Body of pancreas (tissue), 4 donors: ENCODE data around the gene GRK3. TPM values are rescaled to one million over a fixed set of nuclear protein-coding genes. Genes with fewer than 3 reads are reported as not detected.
"Not testable (repeated sequence)": the region's sequence is repeated elsewhere in the genome, so short reads cannot be mapped to it uniquely, and the experiment has no call there.

ENCODE experiments used
- ATAC-seq: fragments of 150-250 bp; one replicate; pipeline ENCODE4 v1.9.1; 2016
- DNase-seq, 4 donors: peaks; one replicate each; pipeline ENCODE4 v3.0.0-alpha.2; 2019
- H3K27ac ChIP-seq, 4 donors: fragments of 200-600 bp; sonication (generic); 1 replicate in 3 of 4; 2 replicates in 1 of 4; pipeline versions ENCODE4 v1.5.1 to v1.6.1; 2016 to 2019; ENCODE audit warnings: mild to moderate bottlenecking in 1 of 4, mixed read lengths in 1 of 4, moderate library complexity in 1 of 4
- H3K27me3 ChIP-seq, 2 donors: fragments of 200-600 bp; sonication (generic); one replicate each; pipeline ENCODE4 v1.6.0; 2016; ENCODE audit warnings: mild to moderate bottlenecking in 1 of 2
- H3K36me3 ChIP-seq, 2 donors: fragments of 200-600 bp; sonication (generic); replicated peaks in 1 of 2; 2 replicates each; pipeline ENCODE4 v1.5.1; 2016; ENCODE audit warnings: low read depth in 2 of 2; ENCODE audit not compliant: insufficient read depth in 1 of 2
- H3K4me1 ChIP-seq: fragments of 200-600 bp; sonication (generic); one replicate; pipeline ENCODE4 v1.6.0; 2016
- H3K4me3 ChIP-seq, 2 donors: fragments of 200-600 bp; sonication (generic); 1 replicate in 1 of 2; 2 replicates in 1 of 2; pipeline ENCODE4 v1.5.1; 2016 to 2019
- H3K9me3 ChIP-seq, 3 donors: fragments of 200-600 bp; sonication (generic); 1 replicate in 2 of 3; 2 replicates in 1 of 3; pipeline ENCODE4 v1.5.1; 2016
- POLR2A ChIP-seq, 3 donors: fragments of 450-650 bp; IDR thresholded peaks; one replicate each; pipeline ENCODE4 v1.6.1; 2016; ENCODE audit warnings: antibody characterized with exemption in 3 of 3, mild to moderate bottlenecking in 2 of 3
- WGBS, 2 donors: methylation state at CpG; one replicate each; pipeline ENCODE4 v1.1.5; 2017; 5-methylcytosine and 5-hydroxymethylcytosine counted together
- intact Hi-C: fragments of 100-400 bp; cut with DNase I; formaldehyde crosslinking; loops from one replicate; pipeline ENCODE4 v1.15.1; 2023
- total RNA-seq, 2 donors: library from RNA; depleted of rRNA; stranded (reverse); fragments of >200 nt; gene quantifications; one replicate each; pipeline ENCODE4 v1.1.0, GENCODE V29; 2016
- TF ChIP-seq, protein P1 (sequence below), 7 experiments: fragments of 450-650 bp in 4 of 7; fragments of 200-600 bp in 3 of 7; sonication (generic) in 3 of 7; IDR thresholded peaks; one replicate each; pipeline ENCODE4 v1.5.1; 2016 to 2019; ENCODE audit warnings: antibody characterized with exemption in 7 of 7

Gene GRK3
- total RNA-seq, 2 donors from 2014 or later, result 10.4 to 10.9 TPM

DNA sequence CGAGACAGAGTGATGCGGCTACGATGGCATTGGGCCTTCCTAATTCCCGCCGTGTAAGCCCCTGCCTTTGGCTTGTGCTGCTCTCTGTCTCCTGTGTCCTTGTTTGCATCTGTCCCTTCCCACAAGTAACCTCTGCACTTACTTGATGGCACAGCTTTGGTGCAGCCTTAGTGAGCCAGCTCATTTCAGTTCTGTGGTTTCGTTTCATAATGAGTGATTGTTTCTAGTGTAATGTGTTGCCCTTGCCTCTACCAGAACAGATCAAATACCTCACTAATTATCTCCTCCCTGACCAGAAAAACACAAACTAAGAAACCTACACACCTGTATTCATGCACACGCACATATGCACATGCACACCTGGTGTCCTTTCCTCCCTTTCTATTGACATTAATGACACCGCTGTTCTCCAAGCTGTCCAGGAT is 58.8 kb downstream of the GRK3 start:
- no peaks in the 10 kb centered on the region for H3K27me3 ChIP-seq
- DNase-seq, result no peak
- peaks cover 11% of the 10 kb centered on the region for H3K4me1 ChIP-seq
- H3K27ac ChIP-seq, result no peak overlapping the region
- H3K9me3 ChIP-seq, result no peaks in the 10 kb centered on the region
- WGBS, 2 donors, result 81 to 84% methylated on average over 8 of the region's 8 CpGs
- intact Hi-C loops, result no loop called here
- no peak for ATAC-seq
- no peaks in the 10 kb centered on the region for H3K36me3 ChIP-seq
- no peak for TF ChIP-seq POLR2A (IDR thresholded peaks at IDR 0.05)
- TF ChIP-seq, protein P1, sequence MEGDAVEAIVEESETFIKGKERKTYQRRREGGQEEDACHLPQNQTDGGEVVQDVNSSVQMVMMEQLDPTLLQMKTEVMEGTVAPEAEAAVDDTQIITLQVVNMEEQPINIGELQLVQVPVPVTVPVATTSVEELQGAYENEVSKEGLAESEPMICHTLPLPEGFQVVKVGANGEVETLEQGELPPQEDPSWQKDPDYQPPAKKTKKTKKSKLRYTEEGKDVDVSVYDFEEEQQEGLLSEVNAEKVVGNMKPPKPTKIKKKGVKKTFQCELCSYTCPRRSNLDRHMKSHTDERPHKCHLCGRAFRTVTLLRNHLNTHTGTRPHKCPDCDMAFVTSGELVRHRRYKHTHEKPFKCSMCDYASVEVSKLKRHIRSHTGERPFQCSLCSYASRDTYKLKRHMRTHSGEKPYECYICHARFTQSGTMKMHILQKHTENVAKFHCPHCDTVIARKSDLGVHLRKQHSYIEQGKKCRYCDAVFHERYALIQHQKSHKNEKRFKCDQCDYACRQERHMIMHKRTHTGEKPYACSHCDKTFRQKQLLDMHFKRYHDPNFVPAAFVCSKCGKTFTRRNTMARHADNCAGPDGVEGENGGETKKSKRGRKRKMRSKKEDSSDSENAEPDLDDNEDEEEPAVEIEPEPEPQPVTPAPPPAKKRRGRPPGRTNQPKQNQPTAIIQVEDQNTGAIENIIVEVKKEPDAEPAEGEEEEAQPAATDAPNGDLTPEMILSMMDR (IDR thresholded peaks at IDR 0.05), result no peak
- H3K4me3 ChIP-seq, result no peak overlapping the region

DNA sequence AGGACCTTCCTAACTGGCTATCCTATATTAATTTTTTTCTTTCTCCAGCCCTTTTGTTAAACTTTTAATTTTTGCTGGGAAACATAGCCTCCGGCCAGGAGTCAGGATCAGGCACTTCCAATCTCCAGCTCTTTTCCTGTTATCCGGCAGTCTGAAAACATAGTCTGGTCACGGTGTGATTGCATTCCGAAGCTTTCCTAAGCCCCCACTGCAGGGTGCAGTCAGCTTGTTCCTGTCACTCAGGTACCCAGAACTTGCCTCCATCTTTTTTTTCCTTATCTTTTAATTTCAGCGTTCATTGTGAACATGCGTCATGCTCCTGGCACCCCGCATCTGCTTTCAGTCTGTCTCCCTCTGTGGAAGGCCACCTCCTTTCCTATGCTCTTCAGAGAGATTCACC is 59.4 kb downstream of the GRK3 start:
- no peak overlapping the region for H3K27ac ChIP-seq
- no peak for TF ChIP-seq POLR2A (IDR thresholded peaks at IDR 0.05)
- TF ChIP-seq, protein P1 (IDR thresholded peaks at IDR 0.05), result no peak
- 94 to 95% methylated on average over 7 of the region's 7 CpGs for WGBS, 2 donors
- intact Hi-C loops, result no loop called here
- H3K4me3 ChIP-seq, result no peak overlapping the region
- ATAC-seq (no peak), DNase-seq (no peak)
- no peaks in the 10 kb centered on the region for H3K9me3 ChIP-seq
- H3K27me3 ChIP-seq, result no peaks in the 10 kb centered on the region
- H3K36me3 ChIP-seq, result no peaks in the 10 kb centered on the region
- peaks cover 11% of the 10 kb centered on the region for H3K4me1 ChIP-seq

DNA sequence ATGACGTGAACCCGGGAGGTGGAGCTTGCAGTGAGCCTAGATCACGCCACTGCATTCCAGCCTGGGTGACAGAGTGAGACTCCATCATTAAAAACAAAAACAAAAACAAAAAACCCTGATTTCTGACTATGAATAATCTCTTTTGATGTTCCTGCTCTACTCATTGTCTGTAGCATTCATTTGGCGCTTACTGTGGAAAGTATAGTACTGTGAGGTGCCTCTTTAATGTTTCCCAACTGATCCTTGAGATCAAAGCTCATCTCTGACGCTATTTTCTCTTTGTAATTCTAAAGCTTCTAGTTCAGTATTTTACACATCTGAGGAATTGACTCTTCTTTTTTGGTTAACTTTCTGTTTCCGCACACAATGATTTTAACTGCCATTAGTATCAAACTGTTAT is 60.0 kb downstream of the GRK3 start:
- intact Hi-C loops, result no loop called here
- no peak for DNase-seq
- ATAC-seq, result no peak
- Histone ChIP-seq H3K27ac (no peak overlapping the region), H3K4me1 (peaks cover 11% of the 10 kb centered on the region), H3K36me3 (no peaks in the 10 kb centered on the region), H3K9me3 (no peaks in the 10 kb centered on the region), H3K4me3 (no peak overlapping the region), H3K27me3 (no peaks in the 10 kb centered on the region)
- no peak for TF ChIP-seq POLR2A (IDR thresholded peaks at IDR 0.05)
- TF ChIP-seq, protein P1 (IDR thresholded peaks at IDR 0.05), result no peak
- WGBS, 2 donors, result 95 to 96% methylated on average over 6 of the region's 6 CpGs

DNA sequence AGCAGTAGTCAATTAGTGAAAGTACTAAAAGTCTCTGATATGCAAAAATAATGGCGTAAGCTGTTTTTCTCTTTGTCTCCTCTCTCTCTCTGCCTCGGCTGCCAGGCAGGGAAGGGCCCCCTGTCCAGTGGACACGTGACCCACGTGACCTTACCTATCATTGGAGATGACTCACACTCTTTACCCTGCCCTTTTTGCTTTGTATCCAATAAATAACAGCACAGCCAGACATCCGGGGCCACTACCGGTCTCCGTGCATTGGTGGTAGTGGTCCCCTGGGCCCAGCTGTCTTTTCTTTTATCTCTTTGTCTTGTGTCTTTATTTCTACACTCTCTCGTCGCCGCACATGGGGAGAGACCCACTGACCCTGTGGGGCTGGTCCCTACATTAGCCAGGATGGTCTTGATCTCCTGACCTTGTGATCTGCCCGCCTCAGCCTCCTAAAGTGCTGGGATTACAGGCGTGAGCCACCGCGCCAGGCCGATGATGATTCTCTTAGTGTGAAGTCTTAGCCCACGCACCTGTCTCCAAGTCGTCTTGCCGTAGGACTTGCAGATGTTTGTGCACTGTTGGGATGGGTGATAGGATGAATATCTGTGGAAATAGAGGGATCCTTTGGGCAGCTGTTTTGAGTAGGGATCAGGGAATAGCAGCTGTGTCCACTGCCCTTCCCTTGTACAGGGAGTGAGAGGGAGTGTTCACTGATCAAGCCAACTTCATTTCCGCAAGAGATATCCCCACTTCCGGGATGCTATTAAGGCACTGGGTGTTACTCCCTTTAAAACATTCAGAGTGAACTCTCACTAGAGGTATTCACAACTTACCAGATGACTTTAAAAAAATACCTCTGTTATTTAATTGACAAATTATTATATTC is 61.5 kb downstream of the GRK3 start:
- H3K36me3 ChIP-seq, H3K27ac ChIP-seq, ATAC-seq, H3K4me3 ChIP-seq, intact Hi-C loops, H3K9me3 ChIP-seq, DNase-seq, H3K27me3 ChIP-seq: not testable (repeated sequence)
- peaks cover 17% of the 10 kb centered on the region for H3K4me1 ChIP-seq
- WGBS, 2 donors, result 90 to 91% methylated on average over 20 of the region's 20 CpGs

DNA sequence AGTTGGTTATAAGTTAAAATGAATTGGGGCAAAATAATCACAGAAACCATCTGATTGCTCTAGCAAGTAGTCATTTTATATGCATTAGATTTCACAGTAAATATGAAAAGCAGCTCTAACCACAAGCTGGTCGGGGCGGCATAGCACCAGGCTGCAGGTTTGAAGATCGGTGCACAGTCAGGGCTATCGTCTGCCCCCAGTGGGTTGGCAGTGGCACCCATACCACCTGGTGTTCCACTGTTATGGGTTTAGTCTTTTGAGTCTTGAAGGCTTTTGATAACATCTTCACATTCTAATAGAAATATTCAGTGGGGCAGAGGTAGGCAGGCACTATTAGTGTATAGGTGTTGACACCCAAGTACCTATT is 62.1 kb downstream of the GRK3 start:
- Histone ChIP-seq H3K36me3 (no peaks in the 10 kb centered on the region), H3K9me3 (no peaks in the 10 kb centered on the region), H3K4me3 (no peak overlapping the region), H3K27me3 (no peaks in the 10 kb centered on the region), H3K4me1 (peaks cover 17% of the 10 kb centered on the region), H3K27ac (no peak overlapping the region)
- WGBS, 2 donors, result 89 to 94% methylated on average over 4 of the region's 4 CpGs
- no peak for DNase-seq
- intact Hi-C loops, result no loop called here
- TF ChIP-seq POLR2A (IDR thresholded peaks at IDR 0.05), result no peak
- TF ChIP-seq, protein P1 (IDR thresholded peaks at IDR 0.05), result no peak
- no peak for ATAC-seq
